Astrocyte of the spinal cord (primary cell): ENCODE results near the gene HSPG2.
"Not testable (repeated sequence)": the region's sequence is repeated elsewhere in the genome, so short reads cannot be mapped to it uniquely, and the experiment has no call there.

ENCODE experiments used
- DNase-seq: peaks from one replicate; pipeline ENCODE4 v3.0.0; 2011; ENCODE audit warnings: low read depth, low spot score
- H3K4me3 ChIP-seq: 2 replicates; pipeline ENCODE4 v1.5.1; 2011; ENCODE audit warnings: low read depth, mild to moderate bottlenecking, low read length, moderate library complexity
- CTCF ChIP-seq: IDR thresholded peaks from 2 replicates; pipeline ENCODE4 v1.5.1; 2012; ENCODE audit warnings: low read depth, mild to moderate bottlenecking, low read length, inconsistent platforms
- in situ Hi-C: cut with HindIII; loops from 2 replicates; pipeline ENCODE4 v1.10.0; 2017; ENCODE audit warnings: low sequenced_read_pairs

The HSPG2 gene

GRCh38 chr1:21782868-21783678 is 154.0 kb downstream of the HSPG2 start, which contains the start of gene USP48:
TSS of gene USP48 (minus strand) at chr1:21783149. CDS start at chr1:21782957, 192 bp downstream.
- no peak for TF ChIP-seq CTCF
- H3K4me3 ChIP-seq, result peak within 1 kb of the TSS; percentile 93
- peak; percentile 96 for DNase-seq
- in situ Hi-C loops, result no loop called here

DNA sequence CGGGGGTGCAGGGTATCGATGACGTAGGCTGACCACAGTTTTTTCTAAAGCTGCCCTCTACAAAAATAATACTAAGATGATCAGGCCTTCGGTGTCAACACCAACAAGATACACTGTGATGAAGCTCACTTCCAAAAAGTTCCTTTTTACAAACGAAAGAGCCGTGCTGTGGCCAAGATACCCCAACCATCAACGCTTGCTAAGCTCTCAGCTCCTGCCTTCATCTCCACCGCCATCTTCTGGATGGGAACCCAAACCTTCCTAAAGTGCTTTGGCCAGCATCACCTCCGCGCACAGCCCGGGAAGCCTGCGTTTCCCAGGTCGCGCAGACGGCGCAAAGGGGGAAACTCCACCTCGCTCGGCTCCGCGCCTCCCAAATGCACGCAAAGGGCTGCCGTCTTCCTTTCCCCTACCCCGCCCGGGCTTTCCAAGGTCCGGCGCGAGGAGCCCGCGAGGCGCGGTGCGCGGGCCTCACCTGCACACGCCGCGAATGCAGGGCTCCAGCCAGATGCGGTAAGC is 154.7 kb downstream of the HSPG2 start:
- in situ Hi-C loops, result no loop called here
- H3K4me3 ChIP-seq, result peak overlapping the region; percentile 93
- peak; percentile 57 for DNase-seq
- peak; percentile 40 for TF ChIP-seq CTCF

- DNase-seq, result peak; percentile 57
- in situ Hi-C loops, result no loop called here
- peak overlapping the region; percentile 93 for H3K4me3 ChIP-seq
- no peak for TF ChIP-seq CTCF
Measured at GRCh38 chr1:21781815-21782348, 155.2 kb downstream of the HSPG2 start.

DNA sequence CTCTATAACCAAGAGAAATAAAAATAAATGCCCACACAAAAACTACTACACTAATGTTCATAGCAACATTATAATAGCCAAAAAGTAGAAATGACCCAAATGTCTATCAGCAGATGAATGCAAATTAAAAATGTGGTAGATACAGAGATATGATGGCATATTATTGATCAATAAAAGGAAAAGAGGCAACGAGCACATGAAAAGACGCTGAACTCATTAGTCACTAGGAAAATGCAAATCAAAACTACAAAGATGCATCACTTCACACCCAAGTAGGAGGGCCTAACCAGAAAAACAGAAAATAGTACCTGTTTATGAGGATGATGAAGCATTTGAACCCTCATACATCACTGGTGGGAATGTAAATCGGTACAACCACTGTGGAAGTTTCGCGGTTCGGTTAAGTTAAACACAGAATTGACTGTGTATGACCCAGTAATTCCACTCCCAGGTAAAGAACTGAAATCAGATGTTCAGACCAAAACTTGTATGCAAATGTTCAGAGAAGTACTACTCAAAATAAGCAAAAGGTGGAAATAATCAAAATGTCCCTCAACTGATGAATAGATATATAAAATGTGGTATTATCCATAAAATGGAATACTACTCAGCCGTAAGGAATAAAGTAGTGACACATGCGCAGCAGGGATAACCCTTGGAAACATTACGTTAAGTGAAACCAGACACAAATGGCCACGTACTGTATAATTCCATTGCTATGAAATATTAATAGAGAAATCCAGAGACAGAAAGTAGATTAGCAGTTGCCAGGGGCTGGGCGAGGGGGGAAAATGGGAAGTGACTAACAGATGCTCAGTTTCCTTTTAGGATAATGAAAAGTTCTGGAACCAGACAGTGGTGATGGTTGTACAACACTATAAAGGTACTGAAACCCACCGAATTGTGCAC is 157.2 kb downstream of the HSPG2 start:
- no peak overlapping the region for H3K4me3 ChIP-seq
- in situ Hi-C loops, result no loop called here

DNA sequence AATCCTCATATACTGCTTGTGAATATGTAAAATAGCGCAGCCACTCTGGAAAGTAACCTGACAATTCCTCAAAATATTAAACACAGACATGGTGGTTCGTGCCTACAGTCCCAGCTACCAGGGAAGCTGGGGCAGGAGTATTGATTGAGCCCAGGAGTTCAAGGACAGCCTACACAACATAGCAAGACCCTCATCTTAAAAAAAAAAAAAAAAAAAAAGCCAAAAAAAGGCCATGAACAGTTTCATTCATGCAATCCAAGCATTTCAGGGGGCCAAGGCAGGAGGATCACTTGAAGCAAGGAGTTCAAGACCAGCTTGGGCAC is 158.7 kb downstream of the HSPG2 start:
- no peak overlapping the region for H3K4me3 ChIP-seq
- no peak for DNase-seq
- TF ChIP-seq CTCF, result no peak
- in situ Hi-C loops, result no loop called here

More for the DNA sequence above, 157.2 kb downstream of the HSPG2 start:
- TF ChIP-seq CTCF, result no peak
- DNase-seq, result no peak

GRCh38 chr1:21776925-21777324 is 160.2 kb downstream of the HSPG2 start:
- in situ Hi-C loops, DNase-seq, H3K4me3 ChIP-seq: not testable (repeated sequence)
